ENCODE measurements around the gene SIGLEC14.
"Not testable (repeated sequence)": the region's sequence is repeated elsewhere in the genome, so short reads cannot be mapped to it uniquely, and the experiment has no call there.

Gene SIGLEC14, protein sequence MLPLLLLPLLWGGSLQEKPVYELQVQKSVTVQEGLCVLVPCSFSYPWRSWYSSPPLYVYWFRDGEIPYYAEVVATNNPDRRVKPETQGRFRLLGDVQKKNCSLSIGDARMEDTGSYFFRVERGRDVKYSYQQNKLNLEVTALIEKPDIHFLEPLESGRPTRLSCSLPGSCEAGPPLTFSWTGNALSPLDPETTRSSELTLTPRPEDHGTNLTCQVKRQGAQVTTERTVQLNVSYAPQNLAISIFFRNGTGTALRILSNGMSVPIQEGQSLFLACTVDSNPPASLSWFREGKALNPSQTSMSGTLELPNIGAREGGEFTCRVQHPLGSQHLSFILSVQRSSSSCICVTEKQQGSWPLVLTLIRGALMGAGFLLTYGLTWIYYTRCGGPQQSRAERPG

GRCh38 chr19:51646730-51647129 is at the start of gene SIGLEC14:
TSS of gene SIGLEC14 (minus strand) at chr19:51646825. CDS start at chr19:51646759, 66 bp downstream.
- DNase-seq: not testable (repeated sequence)

GRCh38 chr19:51695702-51696315 is 49.2 kb upstream of the SIGLEC14 start:
- DNase-seq: no peak

DNA sequence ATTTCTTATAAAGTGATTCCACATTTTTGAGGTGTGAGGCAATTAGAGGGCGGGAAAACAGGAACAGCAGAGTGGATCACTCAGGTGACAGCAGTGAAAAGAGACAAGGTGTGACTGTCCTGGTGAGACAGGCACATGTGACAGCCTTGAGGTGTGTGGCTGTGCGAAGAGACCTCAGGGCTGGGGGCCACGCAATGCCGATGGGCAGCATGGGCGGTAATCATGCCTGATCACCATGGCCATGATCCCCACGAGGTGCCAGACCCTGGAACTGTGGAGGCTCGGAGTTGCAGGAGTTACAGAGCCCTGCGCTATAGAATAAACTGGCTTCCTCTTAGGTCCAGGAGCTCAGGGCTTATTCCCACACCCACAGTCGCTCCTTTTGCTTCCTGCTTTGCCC is 48.5 kb upstream of the SIGLEC14 start:
- DNase-seq: no peak

- no peak for DNase-seq
Measured at GRCh38 chr19:51694318-51695085, 47.9 kb upstream of the SIGLEC14 start.

DNA sequence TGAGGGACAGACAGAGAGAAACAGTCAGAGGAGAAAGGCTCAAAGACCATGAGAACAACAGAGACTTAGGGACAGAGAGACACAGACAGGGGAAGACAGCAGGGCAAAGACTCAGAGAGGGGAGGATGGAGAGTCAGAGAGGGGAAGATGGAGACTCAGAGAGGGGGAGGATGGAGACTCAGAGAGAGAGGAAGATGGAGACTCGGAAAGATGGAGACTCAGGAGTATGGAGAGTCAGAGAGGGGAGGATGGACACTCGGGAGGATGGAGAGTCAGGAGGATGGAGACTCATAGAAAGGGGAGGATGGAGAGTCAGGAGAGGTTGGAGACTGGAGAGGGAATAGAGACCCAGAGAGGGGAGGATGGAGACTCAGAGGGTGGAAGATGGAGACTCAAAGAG is 47.2 kb upstream of the SIGLEC14 start:
- DNase-seq: no peak

GRCh38 chr19:51693260-51693659 is 46.6 kb upstream of the SIGLEC14 start, which contains the start of gene SPACA6:
TSS of gene SPACA6 (plus strand) at chr19:51693330. CDS start at chr19:51693527, 197 bp downstream.
- no peak for DNase-seq

- no peak for DNase-seq
Measured at GRCh38 chr19:51692468-51692867, 45.8 kb upstream of the SIGLEC14 start.

- no peak for DNase-seq
Measured at GRCh38 chr19:51691584-51692428, 45.2 kb upstream of the SIGLEC14 start.

DNA sequence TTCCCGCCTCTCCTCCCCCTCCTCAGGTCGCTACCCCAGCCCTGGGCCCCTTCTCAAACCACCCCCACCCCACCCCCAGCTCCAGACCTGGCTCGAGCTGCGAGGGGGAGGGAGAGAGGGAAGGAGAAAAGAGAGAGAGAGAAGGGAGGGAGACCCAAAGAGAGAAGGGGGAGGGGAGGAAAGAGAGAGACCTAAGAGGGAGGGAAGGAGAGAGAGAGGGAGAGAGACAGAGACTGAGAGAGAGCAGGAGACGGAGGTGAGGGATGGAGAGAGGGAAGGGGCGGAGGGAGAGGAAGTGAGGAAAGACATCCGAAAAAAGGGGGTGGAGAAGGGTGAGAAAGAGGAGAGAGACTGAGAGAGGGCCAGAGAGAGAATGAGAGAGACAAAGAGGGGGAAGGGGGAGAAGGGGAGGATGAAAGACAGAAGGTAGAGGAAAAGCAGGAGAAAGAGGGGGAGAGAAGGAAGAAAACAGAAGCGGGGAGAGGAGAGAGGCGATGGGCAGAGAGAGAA is 44.5 kb upstream of the SIGLEC14 start:
- DNase-seq: no peak

DNA sequence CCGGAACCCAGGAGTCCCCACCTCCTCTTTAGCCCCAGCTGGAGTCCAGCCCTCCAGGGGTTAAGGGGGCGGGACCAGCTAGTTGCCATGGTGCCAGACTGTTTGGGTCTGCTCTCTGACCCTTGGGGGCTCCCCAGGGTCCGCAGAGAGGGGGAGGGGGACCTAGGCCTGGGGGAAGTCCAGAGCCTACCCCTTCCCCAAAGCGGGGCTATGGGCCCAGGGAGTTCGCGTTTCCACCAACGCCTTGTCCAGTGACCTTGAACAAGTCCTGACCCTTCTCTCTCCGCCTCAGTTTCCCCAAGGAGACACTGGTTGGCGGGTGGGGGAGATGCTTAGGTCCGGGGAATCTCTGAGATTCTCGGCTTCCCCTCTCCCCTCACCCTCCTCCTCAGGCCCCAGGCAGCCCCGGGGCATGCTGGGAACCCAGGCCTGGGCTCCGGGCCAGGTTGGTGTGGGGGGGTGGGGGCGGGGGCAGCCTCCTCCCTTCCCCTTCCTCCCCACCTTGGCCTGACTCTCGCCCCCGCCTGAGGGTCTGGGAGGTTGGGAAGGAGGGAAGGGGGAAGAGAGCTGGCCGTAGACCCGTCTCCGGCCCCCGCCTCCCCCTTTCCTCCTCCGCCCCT is 43.9 kb upstream of the SIGLEC14 start:
- DNase-seq: peak; percentile 42

DNA sequence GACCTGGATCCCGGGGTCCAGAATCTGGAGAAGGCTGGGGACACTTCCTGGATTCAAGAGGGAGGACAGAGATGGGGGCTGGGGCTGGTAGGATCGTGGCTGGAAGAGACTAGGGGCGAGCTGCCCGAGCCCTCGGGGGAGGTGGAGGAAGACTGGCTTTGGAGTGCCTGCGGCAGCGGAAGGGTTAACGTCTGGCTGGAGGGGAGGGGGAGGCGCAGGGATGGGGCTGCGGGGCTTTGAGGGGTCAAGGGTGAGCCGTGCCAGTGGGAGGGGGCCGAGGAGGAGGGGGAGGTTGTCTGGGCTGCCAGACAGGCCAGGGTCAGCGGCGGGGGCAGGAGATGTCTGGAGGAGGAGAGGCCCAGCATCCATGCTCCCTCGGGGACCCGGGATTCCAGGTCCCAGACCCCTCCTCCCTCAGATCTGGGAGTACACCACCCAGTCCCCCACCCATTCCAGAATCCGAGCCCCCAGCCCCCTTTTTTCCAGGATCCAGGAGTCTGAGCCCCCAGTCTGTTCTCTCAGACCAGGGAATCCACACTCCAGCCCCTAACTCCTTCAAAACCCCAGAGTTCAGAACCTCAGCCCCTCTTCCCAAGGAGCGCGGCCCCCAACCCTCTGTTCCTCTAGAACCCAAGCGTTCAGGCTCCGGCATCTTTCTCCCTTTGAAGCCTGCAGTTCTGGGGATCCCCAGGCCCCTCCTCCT is 43.3 kb upstream of the SIGLEC14 start:
- no peak for DNase-seq

DNA sequence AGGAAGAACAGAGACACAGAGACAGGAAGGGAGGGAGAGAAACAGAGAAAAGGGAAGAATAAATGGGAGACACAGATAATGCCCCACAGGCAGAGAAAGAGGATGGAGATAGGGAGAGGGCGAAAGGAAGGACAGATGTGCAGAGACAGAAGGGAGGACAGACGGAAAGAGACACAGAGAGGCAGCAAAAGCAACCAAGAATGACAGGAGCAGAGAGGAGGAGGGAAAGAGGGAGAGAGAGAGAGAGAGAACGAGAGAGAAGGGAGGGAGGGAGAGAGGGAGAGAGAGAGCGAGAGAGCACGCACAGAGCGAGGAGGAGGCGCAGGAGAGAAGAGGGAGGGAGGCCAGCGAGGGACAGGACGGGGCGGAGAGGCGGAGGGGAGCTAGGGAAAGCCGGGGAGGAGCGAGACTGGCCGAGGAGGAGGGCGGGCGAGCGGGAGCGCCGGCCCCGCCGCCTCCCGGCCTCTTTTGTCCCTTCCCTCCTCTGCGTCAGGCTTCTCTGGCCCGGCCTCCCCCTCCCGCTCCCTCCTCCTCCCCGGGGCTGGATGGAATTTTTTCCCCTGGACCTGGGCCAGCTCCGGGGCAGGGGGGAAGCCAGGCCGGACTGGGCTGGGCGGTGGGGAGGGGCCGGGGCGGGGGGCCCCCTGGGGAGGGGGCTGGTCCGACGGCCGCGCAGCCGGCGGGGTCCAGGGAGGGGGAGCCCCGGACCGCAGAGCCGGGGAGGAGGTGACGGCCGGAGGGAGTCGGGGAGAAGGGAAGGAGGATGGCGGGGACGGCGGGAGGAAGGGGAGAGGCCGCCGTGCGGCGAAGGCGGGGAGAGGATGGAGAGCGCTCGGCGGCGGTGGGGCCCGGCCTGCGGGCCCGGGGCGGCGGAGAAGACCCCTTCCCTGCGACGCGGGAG is 42.3 kb upstream of the SIGLEC14 start:
- DNase-seq: no peak

DNA sequence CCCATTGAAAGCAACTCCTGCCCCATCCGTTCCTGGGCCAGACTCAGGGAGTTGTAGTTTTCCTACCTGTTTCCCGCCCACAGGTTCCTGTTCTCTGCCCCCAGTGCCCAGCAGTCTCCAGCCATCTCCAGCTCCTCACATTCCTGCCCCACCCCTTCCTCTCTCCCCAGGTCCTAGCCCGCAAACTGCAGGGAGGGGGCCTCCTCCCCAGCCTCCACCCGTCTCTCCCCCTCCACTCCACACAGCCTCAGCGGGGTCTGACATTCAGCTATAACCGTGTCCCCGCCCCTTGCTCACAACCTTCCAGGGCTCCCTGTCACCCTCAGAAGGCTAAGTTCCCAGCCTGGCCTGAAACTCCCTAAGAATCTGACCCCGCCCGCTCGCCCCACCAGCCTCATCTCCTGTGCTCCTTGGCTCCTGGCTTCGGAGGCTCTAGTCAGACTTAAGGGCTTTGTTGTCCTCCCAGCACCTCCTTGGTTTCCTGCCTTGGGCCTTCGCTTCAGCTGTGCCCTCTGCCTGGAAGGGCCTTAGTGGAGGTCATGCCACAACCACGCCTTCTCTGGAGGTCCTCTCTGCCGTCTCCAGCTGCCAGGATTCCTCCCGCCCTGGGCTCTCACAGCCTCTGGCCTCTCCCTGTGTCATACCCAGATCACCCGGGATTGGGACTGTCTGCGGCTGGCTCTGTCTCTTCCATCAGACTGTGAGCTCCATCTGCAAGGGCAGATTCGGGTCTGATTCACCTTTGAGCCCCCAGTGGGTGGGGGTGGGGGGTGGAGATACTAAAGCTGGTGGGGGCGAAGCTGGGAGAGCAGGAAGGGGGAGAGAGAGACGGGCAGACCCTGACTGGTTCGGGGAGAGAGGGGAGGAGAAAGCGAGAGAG is 41.4 kb upstream of the SIGLEC14 start:
- no peak for DNase-seq

- DNase-seq: no peak
Measured at GRCh38 chr19:51686171-51686570, 39.5 kb upstream of the SIGLEC14 start.

DNA sequence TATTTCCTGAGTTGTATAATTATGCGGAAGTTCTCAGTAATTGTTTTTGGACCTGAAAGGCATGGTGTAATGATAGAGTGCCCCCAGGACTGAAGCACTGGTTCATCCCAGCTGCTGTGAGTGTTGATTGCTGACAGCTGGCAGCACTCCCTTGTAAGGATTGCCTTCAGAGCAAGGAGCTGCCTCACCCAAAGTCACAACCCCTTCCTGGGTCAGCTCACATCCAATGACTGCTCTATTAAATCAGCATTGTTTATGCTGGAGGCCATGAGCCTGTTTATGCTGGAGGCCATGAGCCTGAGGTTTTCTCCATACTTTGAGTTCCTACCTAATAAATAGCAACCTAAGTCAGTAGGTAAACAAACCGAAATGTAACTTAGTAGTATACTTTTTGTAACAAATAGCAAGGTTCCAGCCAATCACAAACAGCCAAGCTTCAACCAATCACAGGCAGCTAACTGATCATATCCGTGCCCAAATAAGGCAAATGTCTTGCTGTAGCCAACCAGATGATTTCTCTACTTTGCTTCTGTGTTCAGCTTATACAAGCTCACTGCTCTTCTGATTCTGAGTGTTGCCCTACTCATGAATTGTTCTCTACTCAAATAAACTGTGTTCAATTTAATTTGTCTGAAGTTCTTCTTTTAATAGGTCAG is 34.8 kb upstream of the SIGLEC14 start:
- DNase-seq: no peak

DNA sequence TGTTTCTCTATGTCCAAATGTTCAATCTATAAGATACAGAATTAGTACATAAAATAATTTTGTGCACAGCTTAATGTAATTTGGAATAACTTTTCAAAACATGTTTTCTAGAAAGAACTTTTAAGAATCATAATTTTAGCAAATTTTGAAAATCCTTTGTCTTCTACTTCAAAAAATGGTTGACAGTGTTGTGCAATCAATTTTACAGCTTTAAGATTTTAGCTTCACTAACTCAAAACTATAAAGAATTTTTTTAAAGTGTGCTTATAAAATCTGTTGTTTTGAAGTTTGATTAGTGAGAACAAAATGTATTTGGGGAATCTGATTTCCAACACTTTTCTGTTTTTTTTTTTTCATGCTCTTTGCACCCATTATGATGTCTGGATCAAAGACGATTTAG is 33.8 kb upstream of the SIGLEC14 start:
- DNase-seq: no peak

GRCh38 chr19:51676566-51677083 is 30.0 kb upstream of the SIGLEC14 start:
- no peak for DNase-seq

DNA sequence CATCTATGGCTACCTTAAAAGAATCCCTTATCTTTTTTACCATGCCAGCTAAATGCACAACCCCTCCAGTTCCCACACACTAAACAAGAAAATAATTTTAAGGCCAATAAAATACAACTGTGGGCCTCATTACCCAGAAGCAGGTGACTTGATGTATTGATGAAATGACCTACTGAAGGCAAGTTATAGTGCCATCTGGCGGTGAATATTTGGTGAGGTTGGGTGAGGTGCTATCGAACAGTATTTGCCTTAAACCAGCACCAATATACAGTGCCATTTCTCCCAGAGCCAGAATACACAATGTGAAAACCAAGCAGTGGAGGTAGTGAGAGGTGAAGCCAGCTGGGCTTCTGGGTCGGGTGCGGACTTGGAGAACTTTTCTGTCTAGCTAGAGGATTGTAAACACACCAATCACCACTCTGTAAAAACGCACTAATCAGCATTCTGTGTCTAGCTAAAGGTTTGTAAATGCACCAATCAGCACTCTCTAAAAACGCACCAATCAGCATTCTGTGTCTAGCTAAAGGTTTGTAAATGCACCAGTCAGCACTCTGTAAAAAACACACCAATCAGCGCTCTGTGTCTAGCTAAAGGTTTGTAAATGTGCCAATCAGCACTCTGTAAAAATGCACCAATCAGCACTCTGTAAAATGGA is 29.4 kb upstream of the SIGLEC14 start:
- DNase-seq: not testable (repeated sequence)

Measured in activated T-cell treated with anti-CD3 and anti-CD28 coated beads for 4 hours (primary cell).